Embryonic facial prominence (tissue), 1 donor: ENCODE measurements around the gene RNF212.
A peak's percentile ranks its signal among the peaks of the same experiment; 100 is the strongest.
"Not testable (repeated sequence)": the region's sequence is repeated elsewhere in the genome, so short reads cannot be mapped to it uniquely, and the experiment has no call there.

Experiments used
- DNase-seq: peaks from one replicate; pipeline ENCODE4 v3.0.0-alpha.2; 2016; ENCODE audit errors: extremely low spot score

Gene RNF212

GRCh38 chr4:1065732-1066131 is 47.6 kb downstream of the RNF212 start:
- DNase-seq = no peak

GRCh38 chr4:1062419-1062818 is 50.9 kb downstream of the RNF212 start:
- no peak for DNase-seq

- DNase-seq = no peak
These were observed 51.6 kb downstream of the RNF212 start for GRCh38 chr4:1061760-1062159.

GRCh38 chr4:1061056-1061700 is 52.2 kb downstream of the RNF212 start:
- DNase-seq = no peak

- DNase-seq = no peak
These were observed 52.7 kb downstream of the RNF212 start for GRCh38 chr4:1060621-1061020.

- DNase-seq = no peak
These were observed 53.2 kb downstream of the RNF212 start for GRCh38 chr4:1060121-1060520.

GRCh38 chr4:1058997-1059665 is 54.2 kb downstream of the RNF212 start:
- no peak for DNase-seq

- no peak for DNase-seq
These were observed 55.0 kb downstream of the RNF212 start for GRCh38 chr4:1058198-1058996.

GRCh38 chr4:1057403-1057745 is 56.0 kb downstream of the RNF212 start:
- DNase-seq = no peak

GRCh38 chr4:1056671-1057402 is 56.5 kb downstream of the RNF212 start:
- no peak for DNase-seq

GRCh38 chr4:1055721-1056590 is 57.4 kb downstream of the RNF212 start:
- DNase-seq = no peak

- not testable (repeated sequence) for DNase-seq
These were observed 58.1 kb downstream of the RNF212 start for GRCh38 chr4:1055243-1055701.

- DNase-seq = not testable (repeated sequence)
These were observed 58.6 kb downstream of the RNF212 start for GRCh38 chr4:1054696-1055242.

GRCh38 chr4:1053891-1054290 is 59.5 kb downstream of the RNF212 start:
- DNase-seq = not testable (repeated sequence)

- DNase-seq = peak; percentile 54
These were observed 60.2 kb downstream of the RNF212 start for GRCh38 chr4:1053080-1053661.

GRCh38 chr4:1052231-1052671 is 61.1 kb downstream of the RNF212 start:
- no peak for DNase-seq

- DNase-seq = no peak
These were observed 61.9 kb downstream of the RNF212 start for GRCh38 chr4:1051472-1051871.

- no peak for DNase-seq
These were observed 62.7 kb downstream of the RNF212 start for GRCh38 chr4:1050486-1051213.

- DNase-seq = no peak
These were observed 63.8 kb downstream of the RNF212 start for GRCh38 chr4:1049591-1049905.
